GM23248 (cell line): ENCODE results near the gene HOXC9.

Experiments used
- EZH2 ChIP-seq: fragments of 200-600 bp; sonication (generic); IDR thresholded peaks from 2 replicates; pipeline ENCODE4 v1.6.1; 2018; ENCODE audit warnings: antibody characterized with exemption, mild to moderate bottlenecking; ENCODE audit not compliant: insufficient read depth, poor library complexity, severe bottlenecking
- EZH2phosphoT487 ChIP-seq: fragments of 200-600 bp; sonication (generic); IDR thresholded peaks from 2 replicates; pipeline ENCODE4 v1.6.1; 2018; ENCODE audit warnings: antibody characterized with exemption, moderate library complexity, mild to moderate bottlenecking, low read depth; ENCODE audit not compliant: insufficient read depth

GRCh38 chr12:53958128-53958527 lies 41.8 kb upstream of the HOXC9 start:
- TF ChIP-seq EZH2 (no peak), EZH2phosphoT487 (no peak)
